Neural cell (in vitro differentiated cells): ENCODE measurements around the gene CCL1. TPM values are rescaled to one million over a fixed set of nuclear protein-coding genes. Genes with fewer than 3 reads are reported as not detected.

ENCODE experiments used
- H2AFZ ChIP-seq: fragments of 200-600, 300-800 bp; sonication (generic), shearing (Covaris generic); 2 replicates; pipeline ENCODE4 v1.6.0; 2014; ENCODE audit warnings: low read depth, mild to moderate bottlenecking, antibody characterized with exemption, low read length, moderate library complexity
- H3F3A ChIP-seq: fragments of 200-600 bp; shearing (Covaris generic); 2 replicates; pipeline ENCODE4 v1.6.1; 2016; ENCODE audit warnings: mild to moderate bottlenecking, moderate library complexity, mixed read lengths, antibody characterized with exemption, low read length; ENCODE audit not compliant: insufficient read depth, poor library complexity, severe bottlenecking
- H3K27ac ChIP-seq: fragments of 200-600, 300-800 bp; sonication (generic), shearing (Covaris generic); 2 replicates; pipeline ENCODE4 v1.5.1; 2014; ENCODE audit warnings: mild to moderate bottlenecking, low read length, moderate library complexity
- H3K27me3 ChIP-seq: fragments of 300-800, 200-600 bp; sonication (generic), shearing (Covaris generic); 2 replicates; pipeline ENCODE4 v1.6.0; 2014; ENCODE audit warnings: mild to moderate bottlenecking, low read depth, low read length, moderate library complexity; ENCODE audit not compliant: insufficient read depth
- H3K36me3 ChIP-seq: fragments of 300-800, 200-600 bp; sonication (generic), shearing (Covaris generic); 2 replicates; pipeline ENCODE4 v1.5.1; 2014; ENCODE audit warnings: mild to moderate bottlenecking, antibody characterized with exemption, low read length, moderate library complexity; ENCODE audit not compliant: insufficient read depth
- H3K4me2 ChIP-seq: fragments of 300-800, 200-600 bp; sonication (generic), shearing (Covaris generic); 2 replicates; pipeline ENCODE4 v1.6.0; 2014; ENCODE audit warnings: mild to moderate bottlenecking, low read length
- H3K4me3 ChIP-seq: fragments of 300-800, 200-600 bp; sonication (generic), shearing (Covaris generic); 2 replicates; pipeline ENCODE4 v1.5.1; 2014; ENCODE audit warnings: mild to moderate bottlenecking, low read length, moderate library complexity
- H3K79me2 ChIP-seq: fragments of 200-600 bp; shearing (Covaris generic); replicated peaks from 2 replicates; pipeline ENCODE4 v1.6.0; 2014; ENCODE audit warnings: mild to moderate bottlenecking, low read length, moderate library complexity; ENCODE audit not compliant: insufficient read depth
- H3K9ac ChIP-seq: fragments of 300-800, 200-600 bp; sonication (generic), shearing (Covaris generic); 2 replicates; pipeline ENCODE4 v1.6.1; 2016; ENCODE audit warnings: mild to moderate bottlenecking, low read length, mixed read lengths
- H3K9me2 ChIP-seq: fragments of 200-600 bp; shearing (Covaris generic); 2 replicates; pipeline ENCODE4 v1.6.1; 2016; ENCODE audit warnings: mild to moderate bottlenecking, low read length, mixed read lengths; ENCODE audit not compliant: insufficient read depth
- H3K9me3 ChIP-seq: fragments of 200-600, 300-800 bp; sonication (generic), shearing (Covaris generic); 2 replicates; pipeline ENCODE4 v1.6.1; 2016; ENCODE audit warnings: mild to moderate bottlenecking, mixed run types, low read length, moderate library complexity, mixed read lengths
- H4K20me1 ChIP-seq: fragments of 200-600 bp; shearing (Covaris generic); 2 replicates; pipeline ENCODE4 v1.6.1; 2016; ENCODE audit warnings: mild to moderate bottlenecking, mixed run types; ENCODE audit not compliant: insufficient read depth
- EP300 ChIP-seq: fragments of 450-650 bp; conservative IDR thresholded peaks from 2 replicates; pipeline ENCODE4 v1.6.1; 2014; ENCODE audit warnings: antibody characterized with exemption, mild to moderate bottlenecking, moderate library complexity; ENCODE audit not compliant: poor library complexity, severe bottlenecking
- EZH2 ChIP-seq: fragments of 200-600, 300-800 bp; shearing (Covaris generic), sonication (generic); IDR thresholded peaks from 2 replicates; pipeline ENCODE4 v1.6.1; 2014; ENCODE audit warnings: antibody characterized with exemption, low read length, borderline replicate concordance, mild to moderate bottlenecking; ENCODE audit not compliant: insufficient read depth, poor library complexity, severe bottlenecking
- MXI1 ChIP-seq: fragments of 450-650 bp; conservative IDR thresholded peaks from 2 replicates; pipeline ENCODE4 v1.6.1; 2014; ENCODE audit warnings: antibody characterized with exemption, mild to moderate bottlenecking; ENCODE audit not compliant: poor library complexity, severe bottlenecking
- POLR2AphosphoS5 ChIP-seq: IDR thresholded peaks from 2 replicates; pipeline ENCODE4 v1.6.1; 2012
- RAD21 ChIP-seq: fragments of 450-650 bp; conservative IDR thresholded peaks from 2 replicates; pipeline ENCODE4 v1.6.1; 2014; ENCODE audit warnings: antibody characterized with exemption, mild to moderate bottlenecking, moderate library complexity
- SMC3 ChIP-seq: fragments of 450-650 bp; conservative IDR thresholded peaks from 2 replicates; pipeline ENCODE4 v1.6.1; 2014; ENCODE audit warnings: antibody characterized with exemption, mild to moderate bottlenecking, moderate library complexity; ENCODE audit not compliant: poor library complexity
- TAF1 ChIP-seq: IDR thresholded peaks from 2 replicates; pipeline ENCODE4 v1.6.1; 2012; ENCODE audit warnings: low read depth
- polyA plus RNA-seq: library from polyadenylated mRNA; depleted of rRNA; stranded (reverse); fragments of >200 nt; gene quantifications from 2 replicates; pipeline ENCODE4 v1.2.3, GENCODE V29; 2014
- TF ChIP-seq, protein P1 (sequence below): fragments of 450-650 bp; IDR thresholded peaks from 2 replicates; pipeline ENCODE4 v1.5.1; 2014; ENCODE audit warnings: antibody characterized with exemption, mild to moderate bottlenecking, moderate library complexity; ENCODE audit not compliant: poor library complexity, severe bottlenecking
- TF ChIP-seq, protein P2 (sequence below): IDR thresholded peaks from 2 replicates; pipeline ENCODE4 v1.6.1; 2012; ENCODE audit warnings: borderline replicate concordance

The CCL1 gene
- polyA plus RNA-seq, 1 donor from 2014 or later: not detected

DNA sequence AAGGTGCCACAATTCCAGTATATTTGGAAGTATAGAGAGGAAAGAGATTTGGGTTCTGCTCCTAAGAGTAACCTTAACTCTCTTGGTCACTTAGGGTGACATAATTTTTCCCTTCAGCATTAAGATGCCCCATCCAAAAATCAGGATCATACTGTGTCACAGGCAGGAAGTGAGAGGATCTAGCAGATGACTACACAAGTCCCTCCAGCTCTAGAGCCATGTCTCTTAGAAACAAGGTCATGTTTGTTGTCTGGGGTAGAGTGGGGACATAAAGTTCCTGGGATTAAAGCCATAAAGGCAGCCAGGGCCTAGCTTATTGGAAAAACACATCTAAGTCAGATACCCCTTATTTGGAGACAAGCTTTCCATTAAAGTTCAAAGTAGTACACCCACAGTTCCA is 41.1 kb downstream of the CCL1 start:
- no peaks in the 10 kb centered on the region for H4K20me1 ChIP-seq
- H3K27me3 ChIP-seq: no peaks in the 10 kb centered on the region
- no peaks in the 10 kb centered on the region for H3F3A ChIP-seq
- H3K79me2 ChIP-seq: no peaks in the 10 kb centered on the region
- H3K9me3 ChIP-seq: no peaks in the 10 kb centered on the region
- H2AFZ ChIP-seq: no peak overlapping the region
- no peak overlapping the region for H3K4me2 ChIP-seq
- H3K4me3 ChIP-seq: no peak overlapping the region
- no peaks in the 10 kb centered on the region for H3K36me3 ChIP-seq
- H3K27ac ChIP-seq: no peak overlapping the region
- no peak overlapping the region for H3K9ac ChIP-seq
- H3K9me2 ChIP-seq: no peaks in the 10 kb centered on the region
- no peak for TF ChIP-seq RAD21
- TF ChIP-seq POLR2AphosphoS5: no peak
- TF ChIP-seq, protein P1, sequence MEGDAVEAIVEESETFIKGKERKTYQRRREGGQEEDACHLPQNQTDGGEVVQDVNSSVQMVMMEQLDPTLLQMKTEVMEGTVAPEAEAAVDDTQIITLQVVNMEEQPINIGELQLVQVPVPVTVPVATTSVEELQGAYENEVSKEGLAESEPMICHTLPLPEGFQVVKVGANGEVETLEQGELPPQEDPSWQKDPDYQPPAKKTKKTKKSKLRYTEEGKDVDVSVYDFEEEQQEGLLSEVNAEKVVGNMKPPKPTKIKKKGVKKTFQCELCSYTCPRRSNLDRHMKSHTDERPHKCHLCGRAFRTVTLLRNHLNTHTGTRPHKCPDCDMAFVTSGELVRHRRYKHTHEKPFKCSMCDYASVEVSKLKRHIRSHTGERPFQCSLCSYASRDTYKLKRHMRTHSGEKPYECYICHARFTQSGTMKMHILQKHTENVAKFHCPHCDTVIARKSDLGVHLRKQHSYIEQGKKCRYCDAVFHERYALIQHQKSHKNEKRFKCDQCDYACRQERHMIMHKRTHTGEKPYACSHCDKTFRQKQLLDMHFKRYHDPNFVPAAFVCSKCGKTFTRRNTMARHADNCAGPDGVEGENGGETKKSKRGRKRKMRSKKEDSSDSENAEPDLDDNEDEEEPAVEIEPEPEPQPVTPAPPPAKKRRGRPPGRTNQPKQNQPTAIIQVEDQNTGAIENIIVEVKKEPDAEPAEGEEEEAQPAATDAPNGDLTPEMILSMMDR: no peak
- no peak for TF ChIP-seq TAF1
- no peak for TF ChIP-seq SMC3
- no peak for TF ChIP-seq MXI1

DNA sequence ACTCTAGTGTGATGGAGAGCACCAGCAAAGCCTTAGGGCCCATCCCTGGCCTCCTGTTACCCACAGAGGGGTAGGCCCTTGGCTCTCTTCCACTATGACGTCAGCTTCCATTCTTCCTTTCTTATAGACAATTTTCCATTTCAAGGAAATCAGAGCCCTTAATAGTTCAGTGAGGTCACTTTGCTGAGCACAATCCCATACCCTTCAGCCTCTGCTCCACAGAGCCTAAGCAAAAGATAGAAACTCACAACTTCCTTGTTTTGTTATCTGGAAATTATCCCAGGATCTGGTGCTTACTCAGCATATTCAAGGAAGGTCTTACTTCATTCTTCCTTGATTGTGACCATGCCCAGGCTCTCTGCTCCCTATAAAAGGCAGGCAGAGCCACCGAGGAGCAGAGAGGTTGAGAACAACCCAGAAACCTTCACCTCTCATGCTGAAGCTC is 44.0 kb downstream of the CCL1 start, which contains the start of gene CCL8:
TSS of gene CCL8 (plus strand) at position 397 of the 445 bp plus-strand sequence. CDS start 67 bp downstream, outside the sequence.
- H3K27me3 ChIP-seq: no peaks in the 10 kb centered on the region
- H3K79me2 ChIP-seq: no peaks in the 10 kb centered on the region
- no peak within 1 kb of the TSS for H3K27ac ChIP-seq
- no peaks in the 10 kb centered on the region for H3K9me2 ChIP-seq
- no peaks in the 10 kb centered on the region for H4K20me1 ChIP-seq
- no peaks in the 10 kb centered on the region for H3K36me3 ChIP-seq
- no peaks in the 10 kb centered on the region for H3K9me3 ChIP-seq
- no peak within 1 kb of the TSS for H2AFZ ChIP-seq
- no peak within 1 kb of the TSS for H3K4me2 ChIP-seq
- H3K9ac ChIP-seq: no peak within 1 kb of the TSS
- H3K4me3 ChIP-seq: no peak within 1 kb of the TSS
- TF ChIP-seq, protein P2, sequence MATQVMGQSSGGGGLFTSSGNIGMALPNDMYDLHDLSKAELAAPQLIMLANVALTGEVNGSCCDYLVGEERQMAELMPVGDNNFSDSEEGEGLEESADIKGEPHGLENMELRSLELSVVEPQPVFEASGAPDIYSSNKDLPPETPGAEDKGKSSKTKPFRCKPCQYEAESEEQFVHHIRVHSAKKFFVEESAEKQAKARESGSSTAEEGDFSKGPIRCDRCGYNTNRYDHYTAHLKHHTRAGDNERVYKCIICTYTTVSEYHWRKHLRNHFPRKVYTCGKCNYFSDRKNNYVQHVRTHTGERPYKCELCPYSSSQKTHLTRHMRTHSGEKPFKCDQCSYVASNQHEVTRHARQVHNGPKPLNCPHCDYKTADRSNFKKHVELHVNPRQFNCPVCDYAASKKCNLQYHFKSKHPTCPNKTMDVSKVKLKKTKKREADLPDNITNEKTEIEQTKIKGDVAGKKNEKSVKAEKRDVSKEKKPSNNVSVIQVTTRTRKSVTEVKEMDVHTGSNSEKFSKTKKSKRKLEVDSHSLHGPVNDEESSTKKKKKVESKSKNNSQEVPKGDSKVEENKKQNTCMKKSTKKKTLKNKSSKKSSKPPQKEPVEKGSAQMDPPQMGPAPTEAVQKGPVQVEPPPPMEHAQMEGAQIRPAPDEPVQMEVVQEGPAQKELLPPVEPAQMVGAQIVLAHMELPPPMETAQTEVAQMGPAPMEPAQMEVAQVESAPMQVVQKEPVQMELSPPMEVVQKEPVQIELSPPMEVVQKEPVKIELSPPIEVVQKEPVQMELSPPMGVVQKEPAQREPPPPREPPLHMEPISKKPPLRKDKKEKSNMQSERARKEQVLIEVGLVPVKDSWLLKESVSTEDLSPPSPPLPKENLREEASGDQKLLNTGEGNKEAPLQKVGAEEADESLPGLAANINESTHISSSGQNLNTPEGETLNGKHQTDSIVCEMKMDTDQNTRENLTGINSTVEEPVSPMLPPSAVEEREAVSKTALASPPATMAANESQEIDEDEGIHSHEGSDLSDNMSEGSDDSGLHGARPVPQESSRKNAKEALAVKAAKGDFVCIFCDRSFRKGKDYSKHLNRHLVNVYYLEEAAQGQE: no peak
- no peak for TF ChIP-seq EZH2
- TF ChIP-seq RAD21: no peak
- no peak for TF ChIP-seq POLR2AphosphoS5
- TF ChIP-seq EP300: no peak
- TF ChIP-seq TAF1: no peak
- no peak for TF ChIP-seq MXI1
- TF ChIP-seq, protein P1: no peak
- no peak for TF ChIP-seq SMC3
- H3F3A ChIP-seq: no peaks in the 10 kb centered on the region
